ENCODE data around the gene DIAPH1.

DIAPH1 gene

DNA sequence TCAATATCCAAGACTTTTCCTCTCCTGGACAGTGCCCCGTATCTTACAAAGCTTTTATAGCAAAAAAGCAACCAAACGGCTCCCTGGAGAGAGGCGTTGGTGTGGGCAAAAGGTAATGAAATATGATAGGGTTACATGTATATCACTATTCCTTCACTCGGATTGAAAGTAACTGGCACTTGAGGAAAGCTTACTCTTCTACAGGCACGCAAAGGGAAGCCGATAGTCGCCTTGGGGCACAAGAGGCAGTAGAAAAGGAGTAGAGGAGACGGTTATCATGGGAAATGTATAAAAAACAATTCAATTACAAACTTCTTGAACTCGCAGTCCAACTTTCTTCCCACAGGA lies 1.1 kb downstream of the DIAPH1 start (continued):
- TF ChIP-seq YY1 (tag by site-specific recombination; IDR thresholded peaks at IDR 0.05): no peak
- TF ChIP-seq ZNF843 (tag by site-specific recombination; IDR thresholded peaks at IDR 0.05): peak; percentile 88
- 0 out of 2 replicates have a peak, but pooled peaks have one; percentile 10 for TF ChIP-seq ZBTB44 (tag by site-specific recombination; IDR thresholded peaks at IDR 0.05)
- TF ChIP-seq IKZF3 (tag by site-specific recombination; IDR thresholded peaks at IDR 0.05): no peak; the same call in none of the 2 replicates
- TF ChIP-seq ZNF747 (tag by site-specific recombination; IDR thresholded peaks at IDR 0.05): no peak
- no peak for TF ChIP-seq ZNF654 (tag by site-specific recombination; IDR thresholded peaks at IDR 0.05; ENCODE audit: low read depth)
- TF ChIP-seq ZNF2 (tag by site-specific recombination; IDR thresholded peaks at IDR 0.05): no peak
- TF ChIP-seq, protein P1, sequence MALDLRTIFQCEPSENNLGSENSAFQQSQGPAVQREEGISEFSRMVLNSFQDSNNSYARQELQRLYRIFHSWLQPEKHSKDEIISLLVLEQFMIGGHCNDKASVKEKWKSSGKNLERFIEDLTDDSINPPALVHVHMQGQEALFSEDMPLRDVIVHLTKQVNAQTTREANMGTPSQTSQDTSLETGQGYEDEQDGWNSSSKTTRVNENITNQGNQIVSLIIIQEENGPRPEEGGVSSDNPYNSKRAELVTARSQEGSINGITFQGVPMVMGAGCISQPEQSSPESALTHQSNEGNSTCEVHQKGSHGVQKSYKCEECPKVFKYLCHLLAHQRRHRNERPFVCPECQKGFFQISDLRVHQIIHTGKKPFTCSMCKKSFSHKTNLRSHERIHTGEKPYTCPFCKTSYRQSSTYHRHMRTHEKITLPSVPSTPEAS (tag by site-specific recombination; IDR thresholded peaks at IDR 0.05): no peak
- no peak for TF ChIP-seq HOXC10 (CRISPR knock-in tag; IDR thresholded peaks at IDR 0.05)
- TF ChIP-seq EGR2 (tag by site-specific recombination; IDR thresholded peaks at IDR 0.05; ENCODE audit: low read depth): peak; percentile 66
- TF ChIP-seq AEBP2 (tag by site-specific recombination; IDR thresholded peaks at IDR 0.05; ENCODE audit: borderline replicate concordance): no peak
- no peak for TF ChIP-seq ZNF768 (tag by site-specific recombination; IDR thresholded peaks at IDR 0.05)
- no peak for TF ChIP-seq ZNF354C (tag by site-specific recombination; IDR thresholded peaks at IDR 0.05; ENCODE audit: borderline replicate concordance, low read depth)
- TF ChIP-seq ZNF169 (tag by site-specific recombination; IDR thresholded peaks at IDR 0.05): no peak
- TF ChIP-seq, protein P2, sequence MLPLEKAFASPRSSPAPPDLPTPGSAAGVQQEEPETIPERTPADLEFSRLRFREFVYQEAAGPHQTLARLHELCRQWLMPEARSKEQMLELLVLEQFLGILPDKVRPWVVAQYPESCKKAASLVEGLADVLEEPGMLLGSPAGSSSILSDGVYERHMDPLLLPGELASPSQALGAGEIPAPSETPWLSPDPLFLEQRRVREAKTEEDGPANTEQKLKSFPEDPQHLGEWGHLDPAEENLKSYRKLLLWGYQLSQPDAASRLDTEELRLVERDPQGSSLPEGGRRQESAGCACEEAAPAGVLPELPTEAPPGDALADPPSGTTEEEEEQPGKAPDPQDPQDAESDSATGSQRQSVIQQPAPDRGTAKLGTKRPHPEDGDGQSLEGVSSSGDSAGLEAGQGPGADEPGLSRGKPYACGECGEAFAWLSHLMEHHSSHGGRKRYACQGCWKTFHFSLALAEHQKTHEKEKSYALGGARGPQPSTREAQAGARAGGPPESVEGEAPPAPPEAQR (tag by site-specific recombination; IDR thresholded peaks at IDR 0.05): no peak
- TF ChIP-seq BCL11B (tag by site-specific recombination; IDR thresholded peaks at IDR 0.05; ENCODE audit: low read depth): no peak; the same call in 1 of the 2 replicates
- TF ChIP-seq, protein P3, sequence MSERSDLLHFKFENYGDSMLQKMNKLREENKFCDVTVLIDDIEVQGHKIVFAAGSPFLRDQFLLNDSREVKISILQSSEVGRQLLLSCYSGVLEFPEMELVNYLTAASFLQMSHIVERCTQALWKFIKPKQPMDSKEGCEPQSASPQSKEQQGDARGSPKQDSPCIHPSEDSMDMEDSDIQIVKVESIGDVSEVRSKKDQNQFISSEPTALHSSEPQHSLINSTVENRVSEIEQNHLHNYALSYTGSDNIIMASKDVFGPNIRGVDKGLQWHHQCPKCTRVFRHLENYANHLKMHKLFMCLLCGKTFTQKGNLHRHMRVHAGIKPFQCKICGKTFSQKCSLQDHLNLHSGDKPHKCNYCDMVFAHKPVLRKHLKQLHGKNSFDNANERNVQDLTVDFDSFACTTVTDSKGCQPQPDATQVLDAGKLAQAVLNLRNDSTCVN (tag by site-specific recombination; optimal IDR thresholded peaks at IDR 0.05): no peak
- no peak for TF ChIP-seq YY2 (tag by site-specific recombination; IDR thresholded peaks at IDR 0.05)
- TF ChIP-seq RBAK (tag by site-specific recombination; IDR thresholded peaks at IDR 0.05): no peak
- TF ChIP-seq, protein P4, sequence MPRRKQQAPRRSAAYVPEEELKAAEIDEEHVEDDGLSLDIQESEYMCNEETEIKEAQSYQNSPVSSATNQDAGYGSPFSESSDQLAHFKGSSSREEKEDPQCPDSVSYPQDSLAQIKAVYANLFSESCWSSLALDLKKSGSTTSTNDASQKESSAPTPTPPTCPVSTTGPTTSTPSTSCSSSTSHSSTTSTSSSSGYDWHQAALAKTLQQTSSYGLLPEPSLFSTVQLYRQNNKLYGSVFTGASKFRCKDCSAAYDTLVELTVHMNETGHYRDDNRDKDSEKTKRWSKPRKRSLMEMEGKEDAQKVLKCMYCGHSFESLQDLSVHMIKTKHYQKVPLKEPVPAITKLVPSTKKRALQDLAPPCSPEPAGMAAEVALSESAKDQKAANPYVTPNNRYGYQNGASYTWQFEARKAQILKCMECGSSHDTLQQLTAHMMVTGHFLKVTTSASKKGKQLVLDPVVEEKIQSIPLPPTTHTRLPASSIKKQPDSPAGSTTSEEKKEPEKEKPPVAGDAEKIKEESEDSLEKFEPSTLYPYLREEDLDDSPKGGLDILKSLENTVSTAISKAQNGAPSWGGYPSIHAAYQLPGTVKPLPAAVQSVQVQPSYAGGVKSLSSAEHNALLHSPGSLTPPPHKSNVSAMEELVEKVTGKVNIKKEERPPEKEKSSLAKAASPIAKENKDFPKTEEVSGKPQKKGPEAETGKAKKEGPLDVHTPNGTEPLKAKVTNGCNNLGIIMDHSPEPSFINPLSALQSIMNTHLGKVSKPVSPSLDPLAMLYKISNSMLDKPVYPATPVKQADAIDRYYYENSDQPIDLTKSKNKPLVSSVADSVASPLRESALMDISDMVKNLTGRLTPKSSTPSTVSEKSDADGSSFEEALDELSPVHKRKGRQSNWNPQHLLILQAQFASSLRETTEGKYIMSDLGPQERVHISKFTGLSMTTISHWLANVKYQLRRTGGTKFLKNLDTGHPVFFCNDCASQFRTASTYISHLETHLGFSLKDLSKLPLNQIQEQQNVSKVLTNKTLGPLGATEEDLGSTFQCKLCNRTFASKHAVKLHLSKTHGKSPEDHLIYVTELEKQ (tag by site-specific recombination; IDR thresholded peaks at IDR 0.05; ENCODE audit: borderline replicate concordance): no peak
- TF ChIP-seq ZNF394 (tag by site-specific recombination; IDR thresholded peaks at IDR 0.05; ENCODE audit: borderline replicate concordance): peak; percentile 72
- peak; percentile 67 for TF ChIP-seq ZNF660 (tag by site-specific recombination; IDR thresholded peaks at IDR 0.05)
- TF ChIP-seq ZNF621 (tag by site-specific recombination; IDR thresholded peaks at IDR 0.05): no peak
- TF ChIP-seq ZEB2 (tag by site-specific recombination; IDR thresholded peaks at IDR 0.05): no peak
- TF ChIP-seq ZNF404 (tag by site-specific recombination; IDR thresholded peaks at IDR 0.05): no peak
- TF ChIP-seq ZNF521 (tag by site-specific recombination; IDR thresholded peaks at IDR 0.05): no peak
- TF ChIP-seq SCRT2 (tag by site-specific recombination; IDR thresholded peaks at IDR 0.05): no peak
- peak; percentile 68 for TF ChIP-seq ZXDB (tag by site-specific recombination; IDR thresholded peaks at IDR 0.05)
- no peak for TF ChIP-seq ZNF48 (tag by site-specific recombination; IDR thresholded peaks at IDR 0.05)
- no peak for TF ChIP-seq ZNF133 (tag by site-specific recombination; IDR thresholded peaks at IDR 0.05)
- TF ChIP-seq ZNF311 (tag by site-specific recombination; IDR thresholded peaks at IDR 0.05; ENCODE audit: borderline replicate concordance): no peak
- TF ChIP-seq ZNF155 (tag by site-specific recombination; IDR thresholded peaks at IDR 0.05): no peak
- TF ChIP-seq ZNF157 (tag by site-specific recombination; IDR thresholded peaks at IDR 0.05): no peak
